ENCODE results near the gene CHST4.

CHST4 gene

DNA sequence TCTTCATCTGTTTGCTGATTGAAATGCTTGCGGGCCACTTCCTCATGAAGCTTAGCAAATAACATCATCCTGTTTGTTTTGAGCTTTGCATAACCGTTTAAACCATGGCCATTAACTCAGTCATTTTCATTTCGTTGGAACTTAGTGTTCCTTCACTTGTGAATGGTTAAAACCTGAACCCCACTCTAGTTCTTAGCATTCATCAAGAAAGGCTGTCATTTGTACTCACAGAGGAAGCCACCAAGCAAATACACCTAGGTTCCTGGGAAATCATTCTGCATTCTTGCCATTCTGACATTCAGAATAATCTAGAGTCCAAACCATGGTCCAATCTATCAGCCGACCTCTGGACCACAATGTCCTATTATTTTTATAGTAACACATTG is 59.1 kb downstream of the CHST4 start:
- no peaks in the 10 kb centered on the region for H3K36me3 ChIP-seq (ENCODE audit: control insufficient read depth, insufficient read depth, low read length)
- no peaks in the 10 kb centered on the region for H3K4me1 ChIP-seq (ENCODE audit: control insufficient read depth, insufficient read depth, low read length, poor library complexity, severe bottlenecking)
- DNase-seq = no peak
- H3K4me3 ChIP-seq (ENCODE audit: insufficient read depth, low read depth, low read length, poor library complexity, severe bottlenecking) = no peak overlapping the region
- no peaks in the 10 kb centered on the region for H3K9me3 ChIP-seq (ENCODE audit: control insufficient read depth, low read length)
- no peaks in the 10 kb centered on the region for H3K27me3 ChIP-seq (replicated peaks; ENCODE audit: control insufficient read depth, insufficient read depth, low read length, poor library complexity, severe bottlenecking)
- H3K27ac ChIP-seq (ENCODE audit: insufficient read depth, low read length, poor library complexity, severe bottlenecking) = no peak overlapping the region
